Vein endothelial cell (primary cell): ENCODE measurements around the gene PCDHGA2. TPM values are rescaled to one million over a fixed set of nuclear protein-coding genes. Genes with fewer than 3 reads are reported as not detected.

Source experiments
- total RNA-seq: library from RNA; depleted of rRNA; stranded (reverse); fragments of >200 nt; gene quantifications from 2 replicates; pipeline ENCODE4 v1.2.3, GENCODE V29; 2012

The PCDHGA2 gene
- total RNA-seq, 1 donor: 1.6 TPM

Other genes starting within 250 kb of the PCDHGA2 start
- 1.6 and 2.0 TPM in 2 replicates for gene PCDHB2, start 244.1 kb upstream of the PCDHGA2 start, total RNA-seq
- 0.57 and 0.65 TPM in 2 replicates for gene PCDHB3, start 238.3 kb upstream of the PCDHGA2 start, total RNA-seq
- 0.19 and 0.33 TPM in 2 replicates for gene PCDHB4, start 216.9 kb upstream of the PCDHGA2 start, total RNA-seq
- gene PCDHB5, start 203.6 kb upstream of the PCDHGA2 start, total RNA-seq: 0.98 and 1.3 TPM in 2 replicates
- under 0.01 and 0.19 TPM in 2 replicates for gene PCDHB6, start 188.7 kb upstream of the PCDHGA2 start, total RNA-seq
- gene PCDHB7, start 166.1 kb upstream of the PCDHGA2 start, total RNA-seq: 0.57 and 0.98 TPM in 2 replicates
- 0.29 and 1.3 TPM in 2 replicates for gene PCDHB8, start 161.0 kb upstream of the PCDHGA2 start, total RNA-seq
- 0.65 and 0.86 TPM in 2 replicates for gene PCDHB16, start 156.4 kb upstream of the PCDHGA2 start, total RNA-seq
- gene PCDHB9, start 151.6 kb upstream of the PCDHGA2 start, total RNA-seq: 0.38 and 0.65 TPM in 2 replicates
- gene PCDHB10, start 146.4 kb upstream of the PCDHGA2 start, total RNA-seq: 1.1 and 1.3 TPM in 2 replicates
- 0.57 and 0.65 TPM in 2 replicates for gene PCDHB11, start 139.1 kb upstream of the PCDHGA2 start, total RNA-seq
- gene PCDHB12, start 130.0 kb upstream of the PCDHGA2 start, total RNA-seq: 0.76 and 0.98 TPM in 2 replicates
- 1.3 and 2.6 TPM in 2 replicates for gene PCDHB13, start 124.8 kb upstream of the PCDHGA2 start, total RNA-seq
- 0.98 and 1.2 TPM in 2 replicates for gene PCDHB14, start 115.4 kb upstream of the PCDHGA2 start, total RNA-seq
- gene PCDHB15, start 93.4 kb upstream of the PCDHGA2 start, total RNA-seq: 0.98 and 1.1 TPM in 2 replicates
- gene SLC25A2, start 34.7 kb upstream of the PCDHGA2 start, total RNA-seq: 0.48 TPM in 1 of 2 replicates, not detected in the other
- 46.4 and 51.5 TPM in 2 replicates for gene TAF7, start 18.0 kb upstream of the PCDHGA2 start, total RNA-seq
- 0.65 and 0.67 TPM in 2 replicates for gene PCDHGA1, start 8.2 kb upstream of the PCDHGA2 start, total RNA-seq
- gene PCDHGA3, start 5.1 kb downstream of the PCDHGA2 start, total RNA-seq: 0.86 and 1.3 TPM in 2 replicates
- gene PCDHGB1, start 11.3 kb downstream of the PCDHGA2 start, total RNA-seq: 0.96 and 2.3 TPM in 2 replicates
- 6.3 and 9.1 TPM in 2 replicates for gene PCDHGA4, start 16.3 kb downstream of the PCDHGA2 start, total RNA-seq
- 3.2 and 4.6 TPM in 2 replicates for gene PCDHGB2, start 21.2 kb downstream of the PCDHGA2 start, total RNA-seq
- 1.5 and 1.6 TPM in 2 replicates for gene PCDHGA5, start 25.4 kb downstream of the PCDHGA2 start, total RNA-seq
- gene PCDHGB3, start 31.5 kb downstream of the PCDHGA2 start, total RNA-seq: 6.5 and 8.8 TPM in 2 replicates
- gene PCDHGA6, start 35.1 kb downstream of the PCDHGA2 start, total RNA-seq: 6.0 and 7.2 TPM in 2 replicates
- 3.0 and 4.6 TPM in 2 replicates for gene PCDHGA7, start 44.0 kb downstream of the PCDHGA2 start, total RNA-seq
- 15.0 and 15.2 TPM in 2 replicates for gene PCDHGB4, start 48.9 kb downstream of the PCDHGA2 start, total RNA-seq
- gene PCDHGA8, start 53.9 kb downstream of the PCDHGA2 start, total RNA-seq: 2.0 and 2.9 TPM in 2 replicates
- gene PCDHGB5, start 59.2 kb downstream of the PCDHGA2 start, total RNA-seq: 22.4 and 26.1 TPM in 2 replicates
- gene PCDHGA9, start 64.0 kb downstream of the PCDHGA2 start, total RNA-seq: 5.6 and 6.1 TPM in 2 replicates
- gene PCDHGB6, start 69.3 kb downstream of the PCDHGA2 start, total RNA-seq: 4.3 and 6.2 TPM in 2 replicates
- gene PCDHGA10, start 74.2 kb downstream of the PCDHGA2 start, total RNA-seq: 8.8 and 9.6 TPM in 2 replicates
- gene PCDHGB7, start 78.9 kb downstream of the PCDHGA2 start, total RNA-seq: 10.9 and 15.7 TPM in 2 replicates
- 11.4 and 12.4 TPM in 2 replicates for gene PCDHGA11, start 82.3 kb downstream of the PCDHGA2 start, total RNA-seq
- 6.9 and 12.0 TPM in 2 replicates for gene PCDHGA12, start 91.7 kb downstream of the PCDHGA2 start, total RNA-seq
- 17.0 and 20.5 TPM in 2 replicates for gene PCDHGC3, start 137.2 kb downstream of the PCDHGA2 start, total RNA-seq
- gene PCDHGC4, start 146.3 kb downstream of the PCDHGA2 start, total RNA-seq: 2.2 and 2.3 TPM in 2 replicates
- gene PCDHGC5, start 150.3 kb downstream of the PCDHGA2 start, total RNA-seq: 1.3 and 1.4 TPM in 2 replicates